Colonic mucosa (tissue), 4 donors: Measurements from ENCODE around the gene VEZF1. TPM values are rescaled to one million over a fixed set of nuclear protein-coding genes. Genes with fewer than 3 reads are reported as not detected.
A peak's percentile ranks its signal among the peaks of the same experiment; 100 is the strongest.

Experiments used
- DNase-seq: peaks from one replicate; pipeline ENCODE4 v3.0.0-alpha.2; 2020
- H3K27ac ChIP-seq: fragments of 200-600 bp; one replicate; pipeline ENCODE4 v1.8.0; 2021
- H3K27me3 ChIP-seq: fragments of 200-600 bp; one replicate; pipeline ENCODE4 v1.8.0; 2021
- H3K36me3 ChIP-seq: fragments of 200-600 bp; one replicate; pipeline ENCODE4 v1.8.0; 2021
- H3K4me1 ChIP-seq: fragments of 200-600 bp; one replicate; pipeline ENCODE4 v1.8.0; 2021; ENCODE audit warnings: mild to moderate bottlenecking
- H3K4me3 ChIP-seq: fragments of 200-600 bp; one replicate; pipeline ENCODE4 v1.8.0; 2021
- H3K9ac ChIP-seq, 2 donors: one replicate each; pipeline ENCODE4 v1.7.0; 2013; ENCODE audit warnings: control low read depth in 2 of 2, low read depth in 2 of 2, low read length in 2 of 2
- H3K9me3 ChIP-seq: fragments of 200-600 bp; one replicate; pipeline ENCODE4 v1.8.0; 2021
- intact Hi-C: fragments of 100-400 bp; cut with DNase I; formaldehyde crosslinking; loops from one replicate; pipeline ENCODE4 v1.14.1; 2022
- total RNA-seq, 2 donors: library from RNA; stranded (reverse); fragmentation: NEBNext Ultra II Directional in 1 of 2; extraction: Animal tissue kit (Norgen Biotek cat#: 25700) in 1 of 2; gene quantifications; one replicate each; pipeline ENCODE4 v1.2.1, GENCODE V29; 2021
- TF ChIP-seq, protein P1 (sequence below): fragments of 200-600 bp; IDR thresholded peaks from one replicate; pipeline ENCODE4 v1.8.0; 2022; ENCODE audit warnings: antibody characterized with exemption, mild to moderate bottlenecking
- donor health status: healthy.
- donor health status: DM: no; HTN: no; CAD: no.
- donor health status: DM: no; HTN: no; CAD: no.

Gene VEZF1
- total RNA-seq, 2 donors from 2014 or later = 35.7 to 52.8 TPM

DNA sequence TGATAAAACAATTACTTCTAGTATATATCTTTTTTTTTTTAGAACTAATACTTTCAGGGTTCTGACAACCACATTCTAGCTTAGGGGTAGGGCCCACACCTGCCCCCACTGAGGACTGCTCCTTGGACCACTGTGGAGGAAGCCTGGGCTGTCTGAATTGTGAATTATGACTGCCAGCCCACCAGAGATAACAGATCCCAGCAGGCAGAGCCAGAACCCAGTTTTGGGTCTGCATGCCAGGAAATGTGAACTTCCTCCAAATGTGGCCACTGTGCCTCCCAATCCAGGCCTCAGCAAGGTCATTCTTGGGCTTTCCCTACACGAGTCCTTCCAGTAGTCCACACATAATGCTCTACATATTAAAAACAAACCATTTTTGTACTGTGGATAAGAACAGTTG lies 15.9 kb downstream of the VEZF1 start:
- H3K4me1 ChIP-seq = no peaks in the 10 kb centered on the region
- H3K9ac ChIP-seq = no peak overlapping the region

DNA sequence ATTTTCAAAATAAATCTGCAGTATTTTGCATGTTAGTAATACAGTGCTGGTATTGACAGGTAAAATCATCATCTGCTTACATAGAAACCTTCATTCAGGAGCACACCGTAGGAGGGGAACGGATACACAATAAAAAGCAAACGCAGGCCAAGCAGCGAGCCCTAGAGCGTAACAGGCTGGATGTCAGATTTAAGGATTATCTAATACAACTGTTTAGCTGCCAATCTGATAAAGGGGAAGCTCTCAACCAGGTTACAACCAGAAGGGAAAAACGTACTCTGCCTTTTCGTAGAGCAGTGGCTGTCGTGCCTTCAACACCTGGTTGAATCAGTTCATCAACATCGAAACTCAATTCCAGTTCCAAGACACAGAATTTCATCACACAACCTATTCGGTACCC lies 16.5 kb downstream of the VEZF1 start:
- H3K36me3 ChIP-seq = peaks cover 8% of the 10 kb centered on the region

More for the DNA sequence above, 15.9 kb downstream of the VEZF1 start:
- H3K27me3 ChIP-seq = no peaks in the 10 kb centered on the region
- H3K4me3 ChIP-seq = no peak overlapping the region
- no peak for DNase-seq
- peaks cover 8% of the 10 kb centered on the region for H3K36me3 ChIP-seq
- H3K9me3 ChIP-seq = no peaks in the 10 kb centered on the region
- TF ChIP-seq, protein P1, sequence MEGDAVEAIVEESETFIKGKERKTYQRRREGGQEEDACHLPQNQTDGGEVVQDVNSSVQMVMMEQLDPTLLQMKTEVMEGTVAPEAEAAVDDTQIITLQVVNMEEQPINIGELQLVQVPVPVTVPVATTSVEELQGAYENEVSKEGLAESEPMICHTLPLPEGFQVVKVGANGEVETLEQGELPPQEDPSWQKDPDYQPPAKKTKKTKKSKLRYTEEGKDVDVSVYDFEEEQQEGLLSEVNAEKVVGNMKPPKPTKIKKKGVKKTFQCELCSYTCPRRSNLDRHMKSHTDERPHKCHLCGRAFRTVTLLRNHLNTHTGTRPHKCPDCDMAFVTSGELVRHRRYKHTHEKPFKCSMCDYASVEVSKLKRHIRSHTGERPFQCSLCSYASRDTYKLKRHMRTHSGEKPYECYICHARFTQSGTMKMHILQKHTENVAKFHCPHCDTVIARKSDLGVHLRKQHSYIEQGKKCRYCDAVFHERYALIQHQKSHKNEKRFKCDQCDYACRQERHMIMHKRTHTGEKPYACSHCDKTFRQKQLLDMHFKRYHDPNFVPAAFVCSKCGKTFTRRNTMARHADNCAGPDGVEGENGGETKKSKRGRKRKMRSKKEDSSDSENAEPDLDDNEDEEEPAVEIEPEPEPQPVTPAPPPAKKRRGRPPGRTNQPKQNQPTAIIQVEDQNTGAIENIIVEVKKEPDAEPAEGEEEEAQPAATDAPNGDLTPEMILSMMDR = no peak
- no peak overlapping the region for H3K27ac ChIP-seq
- intact Hi-C loops = no loop called here

DNA sequence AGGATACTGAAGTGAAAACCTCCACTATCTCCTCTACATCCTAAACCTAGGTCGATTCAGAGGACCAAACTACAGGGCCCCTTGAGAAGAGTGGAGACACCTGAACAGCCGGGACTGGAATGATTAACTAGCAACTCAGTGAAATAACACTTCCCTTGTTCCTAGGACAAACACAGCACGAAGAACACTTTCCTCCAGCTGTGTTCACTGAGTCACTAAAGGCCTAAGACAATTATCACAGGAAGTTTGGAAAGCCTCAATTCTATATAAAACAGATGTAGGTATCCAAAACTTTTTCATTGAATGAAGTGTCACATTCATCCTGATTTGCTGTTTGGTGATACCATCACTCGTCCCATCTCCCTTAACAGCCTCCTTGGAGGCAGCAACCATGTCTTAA lies 17.3 kb downstream of the VEZF1 start:
- no peak overlapping the region for H3K4me3 ChIP-seq
- H3K36me3 ChIP-seq = peaks cover 8% of the 10 kb centered on the region
- H3K9ac ChIP-seq = no peak overlapping the region
- H3K9me3 ChIP-seq = no peaks in the 10 kb centered on the region
- intact Hi-C loops = no loop called here
- TF ChIP-seq, protein P1 = no peak
- peak; percentile 4 for DNase-seq
- no peak overlapping the region for H3K27ac ChIP-seq
- H3K27me3 ChIP-seq = no peaks in the 10 kb centered on the region
- H3K4me1 ChIP-seq = no peaks in the 10 kb centered on the region

More for the DNA sequence above, 16.5 kb downstream of the VEZF1 start:
- Histone ChIP-seq H3K4me3 (no peak overlapping the region), H3K27ac (no peak overlapping the region), H3K27me3 (no peaks in the 10 kb centered on the region), H3K4me1 (no peaks in the 10 kb centered on the region), H3K9ac (no peak overlapping the region), H3K9me3 (no peaks in the 10 kb centered on the region)
- TF ChIP-seq, protein P1 = no peak
- intact Hi-C loops = no loop called here
- DNase-seq = no peak

DNA sequence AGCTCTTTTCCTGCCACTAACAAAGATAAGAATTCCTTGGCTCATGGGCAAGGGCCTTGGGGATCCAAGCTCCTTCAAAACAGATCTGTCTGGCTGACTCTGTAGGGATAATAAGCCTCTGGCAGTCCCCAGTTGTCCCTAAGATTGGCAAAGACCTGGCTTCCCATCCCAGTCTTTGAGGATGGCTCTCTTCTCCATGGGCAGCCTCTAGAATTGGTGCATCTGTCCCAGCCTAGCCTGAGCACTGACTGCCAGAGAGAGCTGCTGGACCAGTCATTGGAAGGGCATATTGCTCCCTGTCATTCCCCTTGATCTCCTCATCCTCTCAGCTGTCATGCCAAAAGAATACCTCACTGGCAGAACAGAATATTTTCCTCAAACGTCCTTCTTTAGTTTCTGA lies 19.6 kb downstream of the VEZF1 start:
- Histone ChIP-seq H3K27me3 (no peaks in the 10 kb centered on the region), H3K4me1 (no peaks in the 10 kb centered on the region), H3K9ac (no peak overlapping the region), H3K36me3 (peaks cover 8% of the 10 kb centered on the region), H3K4me3 (no peak overlapping the region), H3K9me3 (no peaks in the 10 kb centered on the region), H3K27ac (no peak overlapping the region)
- DNase-seq = peak; percentile 11
- TF ChIP-seq, protein P1 = no peak
- intact Hi-C loops = no loop called here

DNA sequence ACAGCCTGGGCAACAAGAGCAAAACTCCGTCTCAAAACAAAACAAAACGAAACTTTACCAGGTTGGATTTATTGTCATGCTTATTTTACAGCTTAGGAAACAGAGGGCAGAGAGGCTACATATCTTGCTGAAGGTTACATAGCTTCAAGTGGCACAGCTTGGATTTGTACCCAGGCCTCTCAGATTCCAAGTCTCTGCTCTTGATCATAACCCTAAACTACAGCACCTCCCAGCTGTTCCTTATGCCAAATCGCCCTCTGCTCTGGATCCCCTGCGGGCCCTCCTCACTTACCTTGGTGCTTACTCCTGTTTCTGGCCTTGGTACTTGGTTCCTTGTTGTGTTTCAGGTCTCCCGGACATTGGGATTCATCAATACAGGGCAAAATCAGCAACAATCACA lies 21.2 kb downstream of the VEZF1 start:
- H3K9ac ChIP-seq = no peak overlapping the region
- no peaks in the 10 kb centered on the region for H3K9me3 ChIP-seq
- intact Hi-C loops = no loop called here
- no peaks in the 10 kb centered on the region for H3K4me1 ChIP-seq
- H3K36me3 ChIP-seq = no peaks in the 10 kb centered on the region
- TF ChIP-seq, protein P1 = no peak
- no peaks in the 10 kb centered on the region for H3K27me3 ChIP-seq
- H3K27ac ChIP-seq = no peak overlapping the region
- DNase-seq = no peak
- H3K4me3 ChIP-seq = no peak overlapping the region

DNA sequence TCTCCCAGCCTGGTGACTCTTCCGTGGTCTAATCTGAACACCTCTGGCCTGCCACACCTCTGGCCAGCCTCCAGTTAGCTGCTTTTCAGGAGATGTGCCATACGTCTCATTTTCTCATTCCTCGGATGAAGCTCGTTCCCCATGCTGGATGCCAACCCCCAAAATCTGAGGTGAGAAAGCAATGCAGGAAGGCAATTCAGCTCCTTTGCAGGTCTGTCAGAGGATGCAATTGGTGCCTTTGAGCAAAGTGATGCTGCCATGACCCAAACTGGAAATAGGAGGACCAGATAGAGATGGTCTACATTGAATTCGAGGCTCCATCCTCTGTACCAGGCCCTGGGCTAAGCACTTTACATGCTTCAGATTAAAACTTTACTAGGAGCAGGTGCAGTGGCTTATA lies 21.8 kb downstream of the VEZF1 start:
- Histone ChIP-seq H3K9me3 (no peaks in the 10 kb centered on the region), H3K4me1 (no peaks in the 10 kb centered on the region), H3K9ac (no peak overlapping the region), H3K4me3 (no peak overlapping the region), H3K36me3 (no peaks in the 10 kb centered on the region), H3K27ac (no peak overlapping the region), H3K27me3 (no peaks in the 10 kb centered on the region)
- DNase-seq = no peak
- TF ChIP-seq, protein P1 = no peak
- intact Hi-C loops = no loop called here
